ENCODE data around the gene BCAS1.

DNA sequence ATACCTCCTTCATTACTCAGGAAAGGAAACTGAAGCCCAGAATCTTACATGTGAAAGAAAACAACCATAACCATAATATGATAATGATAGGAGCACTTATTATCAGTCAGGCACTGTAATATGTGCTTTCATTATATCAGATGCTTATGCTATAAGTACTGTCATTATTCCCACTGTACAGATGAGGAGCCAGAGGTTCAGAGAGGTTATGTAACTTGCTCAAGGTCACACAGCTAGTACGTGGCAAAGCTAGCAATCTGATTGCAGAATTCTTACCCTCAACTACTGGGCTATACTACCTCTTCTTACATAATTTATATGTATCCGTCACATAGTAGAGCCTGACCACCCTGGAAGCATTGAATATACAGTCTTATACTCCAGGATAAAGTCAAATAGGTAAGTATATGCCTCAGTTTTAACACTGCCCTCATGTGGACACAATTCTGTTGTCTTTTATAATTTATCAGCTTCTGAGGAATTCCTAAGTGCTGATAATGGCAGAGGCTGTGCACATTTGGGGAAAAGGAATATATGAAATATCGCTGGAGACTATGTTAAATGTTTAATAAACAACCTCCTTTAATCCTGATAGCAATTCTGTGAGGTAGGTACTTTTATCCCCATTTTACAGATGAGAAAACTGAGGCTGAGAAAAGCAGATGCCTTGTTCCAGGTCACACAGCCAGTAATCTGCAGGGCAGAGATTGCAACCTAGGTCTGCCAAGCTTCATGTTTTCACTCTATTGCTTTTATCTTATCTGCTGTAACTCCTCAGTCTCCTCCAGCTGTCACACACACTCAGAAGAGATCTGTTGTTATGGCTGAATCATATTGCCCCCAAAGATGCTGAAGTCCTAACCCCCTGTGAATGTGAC is 13.4 kb downstream of the BCAS1 start:
- no peak for TF ChIP-seq POLR2A (IDR thresholded peaks at IDR 0.05)
- TF ChIP-seq, protein P1, sequence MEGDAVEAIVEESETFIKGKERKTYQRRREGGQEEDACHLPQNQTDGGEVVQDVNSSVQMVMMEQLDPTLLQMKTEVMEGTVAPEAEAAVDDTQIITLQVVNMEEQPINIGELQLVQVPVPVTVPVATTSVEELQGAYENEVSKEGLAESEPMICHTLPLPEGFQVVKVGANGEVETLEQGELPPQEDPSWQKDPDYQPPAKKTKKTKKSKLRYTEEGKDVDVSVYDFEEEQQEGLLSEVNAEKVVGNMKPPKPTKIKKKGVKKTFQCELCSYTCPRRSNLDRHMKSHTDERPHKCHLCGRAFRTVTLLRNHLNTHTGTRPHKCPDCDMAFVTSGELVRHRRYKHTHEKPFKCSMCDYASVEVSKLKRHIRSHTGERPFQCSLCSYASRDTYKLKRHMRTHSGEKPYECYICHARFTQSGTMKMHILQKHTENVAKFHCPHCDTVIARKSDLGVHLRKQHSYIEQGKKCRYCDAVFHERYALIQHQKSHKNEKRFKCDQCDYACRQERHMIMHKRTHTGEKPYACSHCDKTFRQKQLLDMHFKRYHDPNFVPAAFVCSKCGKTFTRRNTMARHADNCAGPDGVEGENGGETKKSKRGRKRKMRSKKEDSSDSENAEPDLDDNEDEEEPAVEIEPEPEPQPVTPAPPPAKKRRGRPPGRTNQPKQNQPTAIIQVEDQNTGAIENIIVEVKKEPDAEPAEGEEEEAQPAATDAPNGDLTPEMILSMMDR (IDR thresholded peaks at IDR 0.05), result peak in 1 of 6 experiments; percentile 10
